ENCODE results near the gene KRT26. TPM values are rescaled to one million over a fixed set of nuclear protein-coding genes. Genes with fewer than 3 reads are reported as not detected.

KRT26 gene
- total RNA-seq (2021): not detected in 3 replicates
- Bru-seq, nascent RNA: not detected
- long read RNA-seq, experiment 1: 0 reads
- long read RNA-seq, experiment 2: 0 reads
- long read RNA-seq, experiment 3: 0 reads

GRCh38 chr17:40772101-40772500 lies at the start of gene KRT26:
KRT26 (minus strand) TSS chr17:40772201; CDS start chr17:40772113, 88 bp downstream.
- Mint-ChIP-seq H3K36me3 (no peaks in the 10 kb centered on the region), H3K27ac (no peak within 1 kb of the TSS), H3K9me3 (no peaks in the 10 kb centered on the region), H3K4me3 (no peak within 1 kb of the TSS), H3K4me1 (no peaks in the 10 kb centered on the region), H3K27me3 (ENCODE audit: low read depth) (peaks cover 10% of the 10 kb centered on the region; the same call in 1 of the 2 replicates)
- ChIA-PET POLR2A (no interaction called here), CTCF (no interaction called here)
- TF ChIP-seq ZNF263 (CRISPR knock-in tag; IDR thresholded peaks at IDR 0.05; ENCODE audit: low read depth): no peak
- TF ChIP-seq TCF7 (CRISPR knock-in tag; IDR thresholded peaks at IDR 0.05; ENCODE audit: low read depth): no peak
- no peak for TF ChIP-seq ATF3 (CRISPR knock-in tag; conservative IDR thresholded peaks at IDR 0.05)
- TF ChIP-seq IRF1 (CRISPR knock-in tag; IDR thresholded peaks at IDR 0.05): no peak
- no peak for TF ChIP-seq KAT7 (CRISPR knock-in tag; IDR thresholded peaks at IDR 0.05; ENCODE audit: borderline replicate concordance)
- DNase-seq (ENCODE audit: low spot score) (no peak), ATAC-seq (no peak)

- Mint-ChIP-seq H3K4me3 (no peak overlapping the region), H3K27me3 (ENCODE audit: low read depth) (peaks cover 55% of the 10 kb centered on the region), H3K27ac (no peak overlapping the region), H3K4me1 (peaks cover 14% of the 10 kb centered on the region), H3K9me3 (no peaks in the 10 kb centered on the region), H3K36me3 (peaks cover 13% of the 10 kb centered on the region)
- ChIA-PET POLR2A (no interaction called here), CTCF (interaction anchor here (0.9 kb wide), 1 partner anchor 42 kb away, joined by 3 read pairs; no protein-coding TSS in a partner anchor)
- ATAC-seq: no peak
- no peak for DNase-seq (ENCODE audit: low spot score)
- TF ChIP-seq STAT6 (CRISPR knock-in tag; conservative IDR thresholded peaks at IDR 0.05; ENCODE audit: low read depth) (no peak), USF2 (CRISPR knock-in tag; IDR thresholded peaks at IDR 0.05) (no peak), USF1 (CRISPR knock-in tag; IDR thresholded peaks at IDR 0.05) (no peak), CREB1 (CRISPR knock-in tag; IDR thresholded peaks at IDR 0.05) (no peak), ATF2 (CRISPR knock-in tag; IDR thresholded peaks at IDR 0.05; ENCODE audit: borderline replicate concordance, low read depth) (no peak), SP1 (CRISPR knock-in tag; conservative IDR thresholded peaks at IDR 0.05) (no peak), ERG (CRISPR knock-in tag; IDR thresholded peaks at IDR 0.05) (no peak), ZNF281 (CRISPR knock-in tag; IDR thresholded peaks at IDR 0.05) (no peak), FOXK1 (CRISPR knock-in tag; IDR thresholded peaks at IDR 0.05) (no peak), ZNF138 (CRISPR knock-in tag; conservative IDR thresholded peaks at IDR 0.05) (no peak), MXD4 (CRISPR knock-in tag; IDR thresholded peaks at IDR 0.05; ENCODE audit: borderline replicate concordance) (no peak), ZBTB43 (CRISPR knock-in tag; IDR thresholded peaks at IDR 0.05) (no peak), FOXP4 (CRISPR knock-in tag; IDR thresholded peaks at IDR 0.05) (no peak)
These were observed 49.5 kb upstream of the KRT26 start for GRCh38 chr17:40821536-40821935.
